Immature natural killer cell (primary cell): Measurements from ENCODE around the gene VPS37C. TPM values are rescaled to one million over a fixed set of nuclear protein-coding genes. Genes with fewer than 3 reads are reported as not detected.
"Not testable (repeated sequence)": the region's sequence is repeated elsewhere in the genome, so short reads cannot be mapped to it uniquely, and the experiment has no call there.

Source experiments
- DNase-seq, 3 donors: peaks; one replicate each; pipeline ENCODE4 v3.0.0; 2022; ENCODE audit warnings: mixed read lengths in 1 of 3
- H3K27ac Mint-ChIP-seq, 6 donors: one replicate each; pipeline ENCODE4 v1.8.0; 2020; ENCODE audit warnings: mixed read lengths in 6 of 6, mild to moderate bottlenecking in 5 of 6, inconsistent platforms in 4 of 6, moderate library complexity in 3 of 6
- H3K27me3 Mint-ChIP-seq, 3 donors: one replicate each; pipeline ENCODE4 v1.8.0; 2020 to 2021; ENCODE audit warnings: low read depth in 3 of 3, mild to moderate bottlenecking in 3 of 3, mixed read lengths in 3 of 3, moderate library complexity in 3 of 3, inconsistent platforms in 1 of 3
- H3K36me3 Mint-ChIP-seq, 3 donors: one replicate each; pipeline ENCODE4 v1.8.0; 2020; ENCODE audit warnings: mixed read lengths in 3 of 3, inconsistent platforms in 2 of 3, mild to moderate bottlenecking in 2 of 3
- H3K4me1 Mint-ChIP-seq, 2 donors: one replicate each; pipeline ENCODE4 v1.8.0; 2020; ENCODE audit warnings: inconsistent platforms in 2 of 2, mild to moderate bottlenecking in 2 of 2, mixed read lengths in 2 of 2, moderate library complexity in 1 of 2
- H3K4me3 Mint-ChIP-seq, 5 donors: one replicate each; pipeline ENCODE4 v1.8.0; 2020; ENCODE audit warnings: mild to moderate bottlenecking in 5 of 5, mixed read lengths in 5 of 5, inconsistent platforms in 3 of 5, moderate library complexity in 3 of 5
- H3K9me3 Mint-ChIP-seq, 6 donors: one replicate each; pipeline ENCODE4 v1.8.0; 2020; ENCODE audit warnings: mild to moderate bottlenecking in 6 of 6, mixed read lengths in 6 of 6, inconsistent platforms in 4 of 6, moderate library complexity in 3 of 6
- polyA plus RNA-seq, 3 donors: library from polyadenylated mRNA; unstranded; fragments of 300-500 nt; fragmentation: Illumina TruSeq; gene quantifications; one replicate each; pipeline ENCODE4 v1.2.3, GENCODE V29; 2021

Gene VPS37C
- polyA plus RNA-seq: under 1 TPM in 2 of 3 donors, not detected in 1; 0.36 to 0.95 TPM

DNA sequence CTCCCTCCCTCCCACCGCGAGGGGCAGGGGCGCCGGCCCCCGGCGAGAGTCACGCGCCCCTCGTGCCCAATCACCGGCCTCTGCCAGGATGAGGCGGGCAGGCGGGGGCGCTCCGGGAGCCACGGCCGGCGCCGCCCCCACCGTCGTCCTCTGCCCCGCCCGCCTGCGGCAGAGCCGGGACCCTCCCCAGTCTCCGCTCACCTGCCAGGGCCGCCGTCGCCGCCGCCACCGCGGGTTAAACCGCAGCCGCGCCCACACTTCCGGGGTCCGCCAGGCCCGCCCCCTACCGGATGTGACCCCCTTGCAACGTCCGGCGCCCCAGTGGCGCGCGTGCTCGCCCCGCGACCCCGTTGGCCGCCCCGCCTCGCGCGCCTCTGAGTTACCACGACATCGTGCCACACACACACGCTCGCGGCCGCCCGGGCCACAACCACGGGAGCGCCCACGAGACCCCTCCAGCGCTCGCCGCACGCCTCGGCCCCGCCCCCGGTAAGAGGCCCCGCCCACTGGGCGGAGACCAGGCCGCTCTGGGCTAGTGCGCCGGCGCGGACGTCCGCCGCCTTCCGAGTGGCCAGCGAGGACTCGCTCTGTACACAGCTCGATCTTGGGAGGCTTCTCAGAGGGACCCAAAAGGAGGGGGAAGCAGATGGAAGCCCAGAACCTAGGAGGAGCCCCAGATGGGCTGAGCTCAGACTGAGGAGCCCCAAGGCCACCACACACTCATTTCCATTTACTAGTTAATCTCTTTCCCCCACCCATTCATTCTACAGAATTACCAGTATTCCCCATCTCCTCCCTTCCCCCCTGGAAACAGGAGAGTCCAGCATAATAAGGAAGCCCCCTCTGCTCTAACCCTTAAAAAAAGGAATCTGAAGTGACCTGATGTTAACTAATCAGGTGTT is at the start of gene VPS37C:
VPS37C (minus strand) TSS at position 237 of the 902 bp plus-strand sequence. CDS start 22,597 bp downstream, outside the sequence.
- peak; percentile 98 for DNase-seq
- Mint-ChIP-seq H3K27ac (peak within 1 kb of the TSS; percentile 94 to 99 (median 96)), H3K4me1 (peaks cover 30 to 36% of the 10 kb centered on the region in 2 donors), H3K27me3 (peaks cover 15 to 23% (median 21%) of the 10 kb centered on the region in 3 donors), H3K36me3 (peaks cover 0 to 5% (median 0%) of the 10 kb centered on the region in 3 donors), H3K9me3 (no peaks in the 10 kb centered on the region), H3K4me3 (peak within 1 kb of the TSS; percentile 89 to 96 (median 93))

DNA sequence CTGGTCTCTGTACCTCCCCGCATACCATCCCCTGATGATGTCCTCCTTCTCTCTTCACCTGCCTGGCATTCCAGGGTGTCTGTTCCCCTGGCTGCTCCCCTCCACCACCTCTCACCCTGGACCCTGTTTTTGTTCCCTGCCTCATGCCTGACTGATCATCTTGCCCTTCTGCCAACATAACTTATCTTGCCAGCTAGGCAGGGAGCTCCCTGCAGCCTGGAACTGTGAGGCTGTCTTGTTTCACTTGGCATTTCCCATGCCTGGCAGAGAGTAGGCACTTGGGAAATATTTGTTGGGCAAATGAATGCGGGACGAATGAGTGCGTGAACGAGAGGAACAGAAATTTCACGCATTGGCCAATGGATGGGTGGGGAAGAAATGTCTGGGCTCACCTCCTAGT is 49.4 kb upstream of the VPS37C start:
- H3K4me1 Mint-ChIP-seq, DNase-seq, H3K36me3 Mint-ChIP-seq, H3K27ac Mint-ChIP-seq, H3K9me3 Mint-ChIP-seq, H3K27me3 Mint-ChIP-seq, H3K4me3 Mint-ChIP-seq: not testable (repeated sequence)

DNA sequence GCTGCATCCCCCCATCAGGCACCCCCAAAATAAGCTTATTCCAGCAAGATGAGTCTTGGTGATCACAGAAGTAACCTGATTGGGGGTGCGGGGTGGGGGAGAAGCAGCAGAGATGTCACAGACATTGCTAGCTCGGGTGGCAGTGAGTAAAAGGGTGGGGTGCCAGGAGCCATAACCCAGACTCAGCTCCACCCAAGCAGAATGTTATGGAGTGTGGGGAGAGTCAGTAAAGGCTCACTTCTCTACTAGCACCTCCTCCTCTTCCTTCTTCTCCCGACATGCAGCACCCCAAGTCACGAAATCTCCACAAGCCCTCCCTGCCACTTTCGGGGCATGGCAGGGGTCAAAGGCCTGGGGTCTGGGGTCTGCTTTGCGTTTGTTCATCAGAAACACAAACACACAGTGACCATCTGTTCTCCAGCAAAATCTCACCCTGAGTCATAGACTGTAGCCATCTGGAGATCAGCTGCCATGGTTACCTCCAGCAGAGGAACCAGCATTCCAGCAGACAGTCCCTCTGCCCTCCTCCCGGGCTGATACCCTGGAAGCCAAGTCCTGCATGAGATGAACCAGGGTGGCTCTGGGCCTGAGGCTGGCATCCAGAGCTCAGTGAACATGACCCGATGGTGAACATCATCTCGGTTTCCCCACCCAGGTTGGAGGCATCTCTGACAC is 46.5 kb upstream of the VPS37C start:
- H3K9me3 Mint-ChIP-seq, H3K4me3 Mint-ChIP-seq, H3K36me3 Mint-ChIP-seq, H3K27me3 Mint-ChIP-seq, DNase-seq, H3K27ac Mint-ChIP-seq, H3K4me1 Mint-ChIP-seq: not testable (repeated sequence)

DNA sequence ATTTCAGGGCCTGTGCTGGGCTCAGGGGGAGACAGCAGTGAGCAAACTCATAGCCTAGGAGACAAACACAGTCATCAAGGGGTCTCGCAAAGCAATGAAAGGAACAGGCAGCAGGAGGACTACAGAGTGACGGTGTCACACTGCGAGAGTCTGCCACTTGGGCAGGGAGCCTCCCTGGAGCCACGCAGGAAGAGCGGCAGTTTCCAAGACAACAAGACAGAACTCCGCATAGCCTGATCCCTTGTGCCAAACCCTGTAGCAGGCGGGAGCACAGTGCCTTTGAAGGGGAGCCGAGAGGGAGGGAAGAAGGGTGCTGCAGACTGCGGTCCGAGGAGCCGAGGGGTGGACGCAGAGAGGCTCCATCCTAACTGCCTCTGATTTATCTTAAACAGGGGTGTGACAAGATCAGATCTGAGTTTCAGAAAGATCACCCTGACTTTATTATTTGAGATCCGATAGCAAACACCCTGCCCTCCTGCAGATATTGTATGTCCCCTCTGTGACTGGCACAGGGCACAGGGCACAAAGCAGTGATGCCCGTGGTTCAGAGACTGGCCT is 43.4 kb upstream of the VPS37C start:
- H3K9me3 Mint-ChIP-seq, H3K4me3 Mint-ChIP-seq, H3K4me1 Mint-ChIP-seq, DNase-seq, H3K27me3 Mint-ChIP-seq, H3K27ac Mint-ChIP-seq, H3K36me3 Mint-ChIP-seq: not testable (repeated sequence)

DNA sequence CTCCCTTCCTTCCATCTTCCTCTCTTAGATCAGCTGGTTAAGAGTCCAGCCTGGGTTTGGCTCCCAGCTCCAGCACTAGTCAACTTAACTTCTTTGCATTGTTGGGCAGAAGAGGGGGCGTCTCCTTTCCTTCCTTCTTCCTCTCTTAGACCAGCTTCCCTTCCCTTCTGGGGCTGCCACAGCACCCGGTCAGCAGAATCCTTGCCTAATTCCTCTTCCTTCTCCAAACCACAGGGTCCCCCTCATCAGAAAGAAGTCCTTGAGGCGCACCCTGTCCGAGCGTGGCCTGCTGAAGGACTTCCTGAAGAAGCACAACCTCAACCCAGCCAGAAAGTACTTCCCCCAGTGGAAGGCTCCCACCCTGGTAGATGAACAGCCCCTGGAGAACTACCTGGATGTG is 42.6 kb upstream of the VPS37C start:
- not testable (repeated sequence) for H3K27me3 Mint-ChIP-seq, H3K36me3 Mint-ChIP-seq, H3K27ac Mint-ChIP-seq, DNase-seq, H3K4me3 Mint-ChIP-seq, H3K4me1 Mint-ChIP-seq, H3K9me3 Mint-ChIP-seq

DNA sequence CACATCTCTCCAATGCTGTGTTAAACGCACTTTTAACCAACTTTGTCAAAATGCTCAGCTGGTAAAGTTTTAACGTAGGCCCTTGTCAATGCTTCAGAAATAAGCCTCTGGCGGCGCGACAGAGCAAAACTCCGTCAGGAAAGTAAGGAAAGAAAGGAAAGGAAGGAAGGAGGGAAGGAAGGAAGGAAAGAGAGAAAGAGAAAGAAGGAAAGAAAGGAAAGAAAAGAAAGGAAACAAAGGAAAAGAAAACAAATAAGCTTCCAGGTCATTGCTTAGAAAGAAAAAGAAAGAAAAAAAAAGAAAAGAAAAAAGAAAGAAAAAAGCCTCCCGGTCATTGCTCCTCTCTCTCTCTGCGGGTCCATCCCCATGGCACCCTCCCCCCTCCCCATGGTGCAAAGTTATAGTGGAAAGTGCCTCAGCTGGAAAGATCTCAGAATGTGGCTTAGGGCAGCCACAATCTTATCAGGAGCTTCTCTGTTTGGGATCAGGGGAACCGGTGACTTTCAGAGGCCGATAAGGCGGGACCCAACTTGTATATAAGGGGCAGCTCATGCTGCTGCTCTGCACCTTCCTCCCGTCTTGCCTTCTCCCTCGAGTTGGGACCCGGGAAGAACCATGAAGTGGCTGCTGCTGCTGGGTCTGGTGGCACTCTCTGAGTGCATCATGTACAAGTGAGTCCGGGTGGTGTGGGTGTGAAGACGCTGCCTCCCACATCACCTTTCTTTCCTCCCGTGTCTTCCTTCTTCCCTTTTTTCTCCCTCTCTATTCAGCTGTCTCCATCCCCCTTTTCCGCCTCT is 41.9 kb upstream of the VPS37C start, which contains the start of gene PGA3:
PGA3 (plus strand) TSS at position 566 of the 797 bp plus-strand sequence; CDS start at position 616, 50 bp downstream.
- not testable (repeated sequence) for H3K27me3 Mint-ChIP-seq, H3K9me3 Mint-ChIP-seq, H3K36me3 Mint-ChIP-seq, H3K4me1 Mint-ChIP-seq, DNase-seq, H3K4me3 Mint-ChIP-seq, H3K27ac Mint-ChIP-seq

DNA sequence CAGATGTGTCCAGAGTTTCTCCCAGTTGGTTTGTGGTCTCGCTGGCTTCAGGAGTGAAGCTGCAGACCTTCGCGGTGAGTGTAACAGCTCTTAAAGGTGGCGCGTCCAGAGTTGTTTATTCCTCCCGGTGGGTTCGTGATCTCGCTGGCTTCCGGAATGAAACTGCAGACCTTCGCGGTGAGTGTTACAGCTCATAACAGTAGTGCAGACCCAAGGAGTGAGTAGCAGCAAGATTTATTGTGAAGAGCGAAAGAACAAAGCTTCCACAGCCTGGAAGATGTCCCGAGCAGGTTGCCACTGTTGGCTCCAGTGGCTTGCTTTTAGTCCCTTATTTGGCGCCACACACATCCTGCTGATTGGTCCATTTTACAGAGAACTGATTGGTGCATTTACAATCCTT is 40.2 kb upstream of the VPS37C start:
- no peaks in the 10 kb centered on the region for H3K9me3 Mint-ChIP-seq
- H3K36me3 Mint-ChIP-seq: no peaks in the 10 kb centered on the region
- H3K4me1 Mint-ChIP-seq: no peaks in the 10 kb centered on the region
- peaks cover 2 to 5% (median 3%) of the 10 kb centered on the region in 3 donors for H3K27me3 Mint-ChIP-seq
- DNase-seq: no peak
- peak overlapping the region in 1 of 6 donors; percentile 24 for H3K27ac Mint-ChIP-seq
- no peak overlapping the region for H3K4me3 Mint-ChIP-seq

DNA sequence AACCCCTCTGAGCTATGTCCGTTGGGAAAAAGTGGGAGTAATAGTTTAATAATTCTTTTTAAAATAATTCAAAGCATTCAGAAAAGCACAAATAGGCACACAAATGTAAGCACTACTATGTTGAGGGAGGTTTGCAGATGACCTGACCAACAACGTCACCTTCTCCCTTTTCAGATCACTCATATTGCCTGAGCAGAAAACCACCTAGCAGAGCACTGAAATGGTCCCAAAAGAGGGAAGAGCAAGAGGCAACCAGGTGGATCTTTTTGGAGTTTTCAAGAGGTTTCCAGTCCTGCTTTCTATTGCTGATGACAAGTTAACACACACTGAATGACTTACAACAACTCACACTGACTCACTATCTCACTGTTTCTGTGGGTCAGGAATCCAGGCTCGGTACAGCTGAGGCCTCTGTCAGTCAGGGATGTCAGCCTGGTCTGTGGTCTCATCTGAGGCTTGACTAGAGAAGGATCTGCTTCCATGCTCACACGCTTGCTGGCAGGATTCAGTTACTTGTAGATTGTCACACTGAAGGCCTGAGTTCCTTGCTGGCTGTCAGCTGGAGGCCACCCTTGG is 37.8 kb upstream of the VPS37C start:
- Mint-ChIP-seq H3K27me3 (peaks cover 2 to 7% (median 6%) of the 10 kb centered on the region in 3 donors), H3K4me3 (no peak overlapping the region), H3K9me3 (no peaks in the 10 kb centered on the region), H3K36me3 (no peaks in the 10 kb centered on the region), H3K27ac (no peak overlapping the region), H3K4me1 (no peaks in the 10 kb centered on the region)
- DNase-seq: no peak

DNA sequence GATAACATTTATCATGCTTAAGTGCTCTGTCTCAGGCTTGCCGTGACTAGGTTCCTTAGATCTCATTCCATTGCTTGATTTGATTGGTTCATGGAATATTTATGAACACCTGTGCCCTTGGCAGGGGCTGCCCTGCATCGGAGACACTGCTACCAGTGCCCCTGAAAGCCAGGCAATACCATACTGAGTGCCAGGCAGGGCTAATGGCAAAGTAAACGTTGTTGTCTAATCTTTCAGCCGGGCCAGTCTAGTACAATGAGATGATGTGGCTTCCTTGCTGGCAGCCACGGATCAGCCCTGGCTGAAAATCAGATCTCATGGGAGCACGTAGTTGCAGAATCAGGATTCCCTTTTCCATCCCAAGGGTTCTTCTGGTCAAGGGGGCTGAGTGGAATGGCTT is 37.1 kb upstream of the VPS37C start:
- Mint-ChIP-seq H3K4me1 (no peaks in the 10 kb centered on the region), H3K4me3 (no peak overlapping the region), H3K36me3 (no peaks in the 10 kb centered on the region), H3K27ac (no peak overlapping the region), H3K27me3 (peaks cover 2 to 7% (median 6%) of the 10 kb centered on the region in 3 donors), H3K9me3 (no peaks in the 10 kb centered on the region)
- DNase-seq: no peak

DNA sequence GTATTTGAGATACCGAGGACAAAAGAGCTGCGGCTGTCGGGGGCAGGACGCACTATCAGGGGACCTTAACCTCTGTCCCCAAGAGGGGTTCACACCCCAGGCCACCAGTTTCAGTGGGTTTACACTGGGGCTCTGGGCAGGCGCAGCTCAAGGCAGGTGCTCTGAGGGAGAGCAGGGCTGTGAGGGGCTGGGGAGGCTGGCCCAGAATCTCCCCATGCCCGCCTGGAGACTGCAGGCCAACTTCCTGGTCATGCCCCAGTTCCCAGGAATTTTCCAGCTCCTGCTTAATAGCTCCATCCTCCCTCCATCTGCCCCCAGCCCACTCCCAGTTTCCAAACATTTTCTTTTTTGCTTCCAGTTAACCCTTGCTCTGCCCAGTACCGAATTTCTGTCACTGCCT is 34.5 kb upstream of the VPS37C start:
- no peak for DNase-seq
- no peaks in the 10 kb centered on the region for H3K9me3 Mint-ChIP-seq
- no peaks in the 10 kb centered on the region for H3K36me3 Mint-ChIP-seq

DNA sequence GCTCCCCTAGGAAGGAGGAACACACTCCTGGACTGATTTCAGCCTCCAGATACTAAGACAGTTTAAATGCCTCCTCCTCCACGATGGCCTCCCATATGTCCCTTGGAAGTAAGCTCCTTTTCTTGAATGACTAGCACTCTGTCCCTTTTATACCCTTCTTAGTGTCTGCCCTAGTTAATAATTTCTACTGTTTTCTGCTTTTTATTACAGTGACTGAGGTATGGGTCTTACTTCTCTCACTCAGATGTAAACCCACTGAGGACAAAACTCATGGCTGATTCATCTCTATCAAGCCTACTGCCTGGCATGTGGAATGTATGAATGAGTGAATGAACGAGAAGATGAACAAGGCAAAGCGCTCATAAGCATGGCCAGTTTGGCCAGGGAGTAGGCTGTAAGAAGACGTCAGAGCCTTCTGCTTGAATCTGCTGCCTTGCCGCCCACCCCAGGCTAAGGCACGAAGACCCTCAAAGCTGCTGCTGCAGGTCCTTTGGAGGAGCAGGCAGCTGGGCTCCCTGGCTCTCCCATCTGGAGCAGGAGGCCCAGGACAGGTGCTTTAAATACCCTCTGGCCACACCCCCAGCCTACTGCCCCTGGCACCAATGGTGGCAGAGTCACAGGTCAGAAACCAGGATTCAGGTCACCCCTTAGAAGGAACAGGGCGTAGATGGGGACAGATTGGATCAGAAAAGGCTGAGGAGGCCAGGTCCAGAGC is 33.9 kb upstream of the VPS37C start:
- Mint-ChIP-seq H3K4me3 (no peak overlapping the region), H3K9me3 (no peaks in the 10 kb centered on the region), H3K4me1 (no peaks in the 10 kb centered on the region), H3K36me3 (no peaks in the 10 kb centered on the region), H3K27me3 (peaks cover 0 to 7% (median 4%) of the 10 kb centered on the region in 3 donors), H3K27ac (no peak overlapping the region)
- DNase-seq: no peak

More for the DNA sequence above, 34.5 kb upstream of the VPS37C start:
- Mint-ChIP-seq H3K4me1 (no peaks in the 10 kb centered on the region), H3K4me3 (no peak overlapping the region), H3K27me3 (peaks cover 2 to 7% (median 5%) of the 10 kb centered on the region in 3 donors), H3K27ac (no peak overlapping the region)

DNA sequence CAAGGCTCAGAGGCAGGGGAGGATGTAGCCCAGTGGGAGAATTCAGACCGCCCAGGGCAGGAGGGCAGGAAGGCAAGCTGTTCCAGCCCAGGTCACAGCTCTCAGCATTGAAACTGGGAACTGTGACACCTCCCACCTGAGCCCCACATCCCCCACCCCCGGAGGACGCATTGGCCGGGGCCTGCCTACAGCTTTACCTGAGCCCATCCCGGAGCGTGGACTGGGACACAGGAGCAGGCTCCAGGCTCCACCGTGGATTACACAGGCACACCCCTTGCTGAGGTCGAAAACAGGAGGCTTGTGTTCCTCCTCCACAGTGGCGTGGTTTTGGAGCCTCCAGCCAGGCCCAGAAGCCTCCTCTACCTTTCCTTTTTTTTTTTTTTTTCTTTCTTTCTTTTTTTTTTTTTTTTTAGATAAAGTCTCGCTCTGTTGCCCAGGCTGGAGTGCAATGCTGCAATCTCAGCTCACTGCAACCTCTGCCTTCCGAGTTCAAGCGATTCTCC is 33.0 kb upstream of the VPS37C start:
- DNase-seq: no peak
- Mint-ChIP-seq H3K4me3 (no peak overlapping the region), H3K27ac (no peak overlapping the region), H3K9me3 (no peaks in the 10 kb centered on the region), H3K4me1 (no peaks in the 10 kb centered on the region), H3K36me3 (no peaks in the 10 kb centered on the region), H3K27me3 (peaks cover 2 to 9% (median 4%) of the 10 kb centered on the region in 3 donors)
